H9 (cell line): Measurements from ENCODE around the gene STARD3. TPM values are rescaled to one million over a fixed set of nuclear protein-coding genes. Genes with fewer than 3 reads are reported as not detected.

Experiments
- DNase-seq: peaks from one replicate; pipeline ENCODE4 v3.0.0-alpha.2; 2017
- H2AFZ ChIP-seq: one replicate; pipeline ENCODE4 v1.6.1; 2013; ENCODE audit warnings: mild to moderate bottlenecking, low read length, control low read depth, moderate library complexity
- H2AK5ac ChIP-seq: 2 replicates; pipeline ENCODE4 v1.6.1; 2013; ENCODE audit warnings: low read length, control low read depth, mixed read lengths; ENCODE audit not compliant: insufficient read length
- H2BK120ac ChIP-seq: one replicate; pipeline ENCODE4 v1.6.1; 2013; ENCODE audit warnings: low read depth, mild to moderate bottlenecking, low read length, control low read depth, inconsistent platforms; ENCODE audit not compliant: poor library complexity, severe bottlenecking
- H2BK12ac ChIP-seq: 2 replicates; pipeline ENCODE4 v1.6.1; 2013; ENCODE audit warnings: low read length, control low read depth, mixed read lengths, low read depth; ENCODE audit not compliant: insufficient read length
- H2BK15ac ChIP-seq: 2 replicates; pipeline ENCODE4 v1.6.1; 2013; ENCODE audit warnings: low read depth, low read length, control low read depth
- H2BK20ac ChIP-seq: one replicate; pipeline ENCODE4 v1.6.1; 2013; ENCODE audit warnings: low read depth, mild to moderate bottlenecking, low read length, control low read depth, inconsistent platforms; ENCODE audit not compliant: poor library complexity, severe bottlenecking
- H2BK5ac ChIP-seq: 2 replicates; pipeline ENCODE4 v1.6.1; 2013; ENCODE audit warnings: low read length, control low read depth, mixed read lengths; ENCODE audit not compliant: insufficient read length
- H3K14ac ChIP-seq: 2 replicates; pipeline ENCODE4 v1.6.1; 2013; ENCODE audit warnings: low read length, control low read depth; ENCODE audit not compliant: insufficient read depth
- H3K18ac ChIP-seq: 2 replicates; pipeline ENCODE4 v1.6.1; 2013; ENCODE audit warnings: low read depth, mild to moderate bottlenecking, mixed read lengths, low read length, control low read depth; ENCODE audit not compliant: insufficient read length
- H3K23ac ChIP-seq: 2 replicates; pipeline ENCODE4 v1.6.1; 2013; ENCODE audit warnings: low read length, control low read depth, mixed read lengths, low read depth; ENCODE audit not compliant: insufficient read length
- H3K23me2 ChIP-seq: 2 replicates; pipeline ENCODE4 v1.6.1; 2013; ENCODE audit warnings: low read depth, mild to moderate bottlenecking, mixed read lengths, low read length, control low read depth; ENCODE audit not compliant: insufficient read length, poor library complexity, severe bottlenecking
- H3K27ac ChIP-seq: 2 replicates; pipeline ENCODE4 v1.5.1; 2013; ENCODE audit warnings: low read length, control low read depth, mixed read lengths, low read depth; ENCODE audit not compliant: insufficient read length
- H3K27me3 ChIP-seq: 2 replicates; pipeline ENCODE4 v1.6.1; 2013; ENCODE audit warnings: low read length, control low read depth, inconsistent platforms; ENCODE audit not compliant: insufficient read depth
- H3K4ac ChIP-seq: 2 replicates; pipeline ENCODE4 v1.6.1; 2013; ENCODE audit warnings: low read depth, mild to moderate bottlenecking, control low read depth, inconsistent platforms, low read length, moderate library complexity
- H3K4me1 ChIP-seq: 2 replicates; pipeline ENCODE4 v1.6.1; 2013; ENCODE audit warnings: low read length, control low read depth, inconsistent platforms; ENCODE audit not compliant: insufficient read depth
- H3K4me2 ChIP-seq: 2 replicates; pipeline ENCODE4 v1.6.1; 2013; ENCODE audit warnings: low read length, control low read depth, mixed read lengths; ENCODE audit not compliant: insufficient read length, insufficient read depth
- H3K56ac ChIP-seq: 2 replicates; pipeline ENCODE4 v1.6.1; 2013; ENCODE audit warnings: low read depth, mild to moderate bottlenecking, mixed read lengths, low read length, control low read depth; ENCODE audit not compliant: insufficient read length
- H3K79me1 ChIP-seq: 2 replicates; pipeline ENCODE4 v1.6.1; 2013; ENCODE audit warnings: low read depth, mild to moderate bottlenecking, moderate library complexity, low read length, control low read depth, inconsistent platforms; ENCODE audit not compliant: insufficient read depth, poor library complexity, severe bottlenecking
- H3K79me2 ChIP-seq: 2 replicates; pipeline ENCODE4 v1.6.1; 2013; ENCODE audit warnings: low read length, control low read depth, inconsistent platforms; ENCODE audit not compliant: insufficient read depth
- H3K9ac ChIP-seq: 2 replicates; pipeline ENCODE4 v1.6.1; 2013; ENCODE audit warnings: low read length, control low read depth, mixed read lengths; ENCODE audit not compliant: insufficient read length; ENCODE audit errors: extremely low read depth
- H3K9me3 ChIP-seq: one replicate; pipeline ENCODE4 v1.6.1; 2013; ENCODE audit warnings: low read depth, low read length, inconsistent platforms; ENCODE audit not compliant: control insufficient read depth
- H3T11ph ChIP-seq: one replicate; pipeline ENCODE4 v1.6.1; 2013; ENCODE audit warnings: mild to moderate bottlenecking, low read length, control low read depth, inconsistent platforms
- H4K20me1 ChIP-seq: one replicate; pipeline ENCODE4 v1.6.1; 2013; ENCODE audit not compliant: control insufficient read depth, insufficient read length, insufficient read depth
- H4K5ac ChIP-seq: 2 replicates; pipeline ENCODE4 v1.6.1; 2013; ENCODE audit warnings: low read depth, mild to moderate bottlenecking, mixed read lengths, low read length, control low read depth; ENCODE audit not compliant: insufficient read length
- H4K8ac ChIP-seq: replicated peaks from 2 replicates; pipeline ENCODE4 v1.6.1; 2013; ENCODE audit warnings: low read length, control low read depth, mixed read lengths, low read depth; ENCODE audit not compliant: insufficient read length
- H4K91ac ChIP-seq: 2 replicates; pipeline ENCODE4 v1.6.1; 2013; ENCODE audit warnings: low read depth, mild to moderate bottlenecking, moderate library complexity, mixed read lengths, low read length, control low read depth; ENCODE audit not compliant: insufficient read length
- H3K27ac Mint-ChIP-seq, 3 experiments: 2 replicates in 2 of 3; 3 replicates in 1 of 3; pipeline ENCODE4 v1.8.0; 2020 to 2021; ENCODE audit warnings: mixed read lengths in 3 of 3, mild to moderate bottlenecking in 1 of 3, moderate library complexity in 1 of 3
- H3K27me3 Mint-ChIP-seq: 2 replicates; pipeline ENCODE4 v1.8.0; 2021; ENCODE audit warnings: low read depth, mild to moderate bottlenecking, moderate library complexity, mixed read lengths
- H3K36me3 Mint-ChIP-seq, 3 experiments: 2 replicates in 2 of 3; 3 replicates in 1 of 3; pipeline ENCODE4 v1.8.0; 2020 to 2021; ENCODE audit warnings: low read depth in 3 of 3, mixed read lengths in 3 of 3; ENCODE audit not compliant: insufficient read depth in 1 of 3
- H3K4me1 Mint-ChIP-seq, 2 experiments: 2 replicates each; pipeline ENCODE4 v1.8.0; 2020; ENCODE audit warnings: mixed read lengths in 2 of 2
- H3K4me3 Mint-ChIP-seq, 2 experiments: 2 replicates in 1 of 2; 3 replicates in 1 of 2; pipeline ENCODE4 v1.8.0; 2020 to 2021; ENCODE audit warnings: mild to moderate bottlenecking in 2 of 2, mixed read lengths in 2 of 2, moderate library complexity in 1 of 2
- H3K9me3 Mint-ChIP-seq, 2 experiments: 2 replicates in 1 of 2; 3 replicates in 1 of 2; pipeline ENCODE4 v1.8.0; 2020; ENCODE audit warnings: mild to moderate bottlenecking in 2 of 2, mixed read lengths in 2 of 2, moderate library complexity in 1 of 2
- CTCF ChIP-seq: fragments of 200-600 bp; sonication (generic); conservative IDR thresholded peaks from 3 replicates; pipeline ENCODE4 v1.8.0; 2021; ENCODE audit warnings: antibody characterized with exemption, mild to moderate bottlenecking
- WGBS: extraction: QIAGEN DNeasy Blood & Tissue Kit; methylation state at CpG from one replicate; pipeline ENCODE4 v1.1.7; 2013; ENCODE audit warnings: missing lambda C conversion rate, low lambda C conversion rate, mixed read lengths; ENCODE audit not compliant: insufficient read length; ENCODE audit errors: extremely low coverage; 5-methylcytosine and 5-hydroxymethylcytosine counted together
- total RNA-seq: library from RNA; stranded (reverse); gene quantifications from 2 replicates; pipeline ENCODE4 v1.2.1, GENCODE V29; 2021

The STARD3 gene
- total RNA-seq, 1 experiment from 2014 or later = 51.3 TPM

DNA sequence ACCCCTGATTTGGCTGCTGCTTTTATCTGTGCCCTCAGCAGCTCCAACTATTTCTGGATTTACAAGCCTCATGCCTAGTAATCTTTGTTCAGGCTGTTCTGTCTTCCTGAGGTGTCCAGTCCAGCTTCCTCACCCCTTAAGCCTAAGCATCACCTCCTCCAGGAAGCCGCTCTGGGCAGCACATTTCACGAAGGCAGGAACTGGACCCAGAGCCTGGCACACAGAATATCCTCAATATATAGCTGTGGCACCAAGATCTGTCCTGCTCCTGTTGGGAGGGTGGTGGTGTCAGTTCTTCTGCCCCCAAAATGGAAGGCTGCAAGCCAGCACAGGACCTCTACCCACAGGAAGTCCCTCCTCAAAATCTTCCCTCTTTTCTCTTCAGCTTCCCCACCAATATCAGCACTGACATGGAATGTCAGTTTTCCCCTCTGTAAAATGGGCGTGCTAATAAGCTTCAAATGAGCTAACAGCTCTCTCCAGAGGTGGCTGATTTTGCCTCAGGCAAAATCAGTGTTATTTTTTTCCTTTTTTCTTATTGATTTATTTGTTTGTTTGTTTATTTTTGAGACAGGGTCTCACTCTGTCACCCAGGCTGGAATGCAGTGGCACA lies 22.3 kb upstream of the STARD3 start:
- Mint-ChIP-seq H3K4me3 (no peak overlapping the region), H3K27ac (no peak overlapping the region), H3K4me1 (peaks cover 5 to 15% of the 10 kb centered on the region in 2 experiments), H3K36me3 (no peaks in the 10 kb centered on the region), H3K9me3 (no peaks in the 10 kb centered on the region), H3K27me3 (peaks cover 97% of the 10 kb centered on the region)
- no peak for DNase-seq
- Histone ChIP-seq H3K18ac (no peak overlapping the region), H3K4me2 (no peak overlapping the region), H2AK5ac (no peak overlapping the region), H3K27ac (no peak overlapping the region), H4K91ac (no peak overlapping the region), H3K79me2 (no peaks in the 10 kb centered on the region), H2BK120ac (no peak overlapping the region), H3K4me1 (no peaks in the 10 kb centered on the region), H3K23me2 (peaks cover 2% of the 10 kb centered on the region), H2AFZ (no peak overlapping the region), H3K27me3 (peaks cover 21% of the 10 kb centered on the region; the same call in 1 of the 2 replicates), H3K56ac (no peak overlapping the region), H3K9me3 (no peaks in the 10 kb centered on the region), H3K23ac (no peak overlapping the region), H3K79me1 (no peaks in the 10 kb centered on the region), H2BK5ac (no peak overlapping the region), H2BK20ac (no peak overlapping the region), H3T11ph (no peak overlapping the region), H3K9ac (no peak overlapping the region), H4K8ac (no peak overlapping the region), H4K20me1 (no peaks in the 10 kb centered on the region), H2BK12ac (no peak overlapping the region), H2BK15ac (no peak overlapping the region), H4K5ac (no peak overlapping the region), H3K14ac (no peak overlapping the region), H3K4ac (no peak overlapping the region)
- no CpG with 5 or more reads among the region's 3 CpGs for WGBS
- TF ChIP-seq CTCF = no peak
